Stimulated activated naive CD4-positive, alpha-beta T cell treated with Interleukin-2 at 50 U/mL for 16 hours (primary cell): Measurements from ENCODE around the gene DCTN2.
"Not testable (repeated sequence)": the region's sequence is repeated elsewhere in the genome, so short reads cannot be mapped to it uniquely, and the experiment has no call there.

Experiments used
- DNase-seq: peaks from one replicate; lab custom pipeline; 2025; lab: John Stamatoyannopoulos, UW

DCTN2 gene

DNA sequence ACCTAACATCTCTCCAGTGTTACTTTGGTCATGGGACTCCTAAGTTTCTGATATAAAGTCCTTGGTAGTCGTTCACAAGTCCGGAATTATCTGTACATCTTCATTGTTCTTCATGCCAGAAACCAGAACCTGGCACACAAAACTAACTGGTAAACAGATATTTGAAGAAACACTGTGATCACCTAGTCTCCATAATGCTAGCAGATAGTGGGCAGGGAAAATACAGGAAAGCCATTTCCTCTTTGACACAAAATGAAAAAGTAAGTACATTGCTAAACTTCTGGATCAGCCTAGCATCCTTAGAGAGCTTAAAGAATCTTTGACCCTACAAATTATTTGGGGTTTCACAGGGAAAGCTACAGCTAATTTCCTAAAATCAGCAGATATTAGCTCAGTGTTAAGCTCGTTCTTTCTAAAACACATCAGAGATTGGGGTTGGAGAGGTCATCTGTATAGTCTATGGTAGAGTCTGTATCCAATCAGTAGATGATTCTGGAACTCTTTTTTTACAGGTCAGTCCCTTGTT lies 31.5 kb downstream of the DCTN2 start:
- DNase-seq: no peak

DNA sequence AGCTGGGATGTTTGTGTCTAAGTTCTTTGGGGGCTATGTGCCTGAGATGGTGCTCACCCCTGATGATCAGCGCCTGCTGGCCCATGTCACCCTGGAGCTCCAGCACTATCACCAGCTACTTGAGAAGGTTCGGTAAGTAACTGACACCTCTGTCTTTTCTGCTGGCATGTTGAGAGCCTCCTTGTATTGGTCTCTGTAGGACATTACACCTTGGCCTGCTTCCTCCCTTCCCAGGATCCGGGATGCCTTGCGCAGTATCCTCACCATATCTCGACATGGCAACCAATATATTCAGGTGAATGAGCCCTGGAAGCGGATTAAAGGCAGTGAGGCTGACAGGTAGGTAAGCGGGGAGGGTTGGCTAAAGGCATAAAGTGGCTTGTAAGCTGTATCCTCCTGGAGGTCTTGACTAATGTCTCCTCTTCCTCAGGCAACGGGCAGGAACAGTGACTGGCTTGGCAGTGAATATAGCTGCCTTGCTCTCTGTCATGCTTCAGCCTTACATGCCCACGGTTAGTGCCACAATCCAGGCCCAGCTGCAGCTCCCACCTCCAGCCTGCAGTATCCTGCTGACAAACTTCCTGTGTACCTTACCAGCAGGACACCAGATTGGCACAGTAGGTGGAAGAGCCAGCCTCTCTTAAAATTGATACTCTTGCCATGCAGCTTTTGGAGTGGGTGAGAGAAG lies 32.1 kb downstream of the DCTN2 start:
- DNase-seq: no peak

DNA sequence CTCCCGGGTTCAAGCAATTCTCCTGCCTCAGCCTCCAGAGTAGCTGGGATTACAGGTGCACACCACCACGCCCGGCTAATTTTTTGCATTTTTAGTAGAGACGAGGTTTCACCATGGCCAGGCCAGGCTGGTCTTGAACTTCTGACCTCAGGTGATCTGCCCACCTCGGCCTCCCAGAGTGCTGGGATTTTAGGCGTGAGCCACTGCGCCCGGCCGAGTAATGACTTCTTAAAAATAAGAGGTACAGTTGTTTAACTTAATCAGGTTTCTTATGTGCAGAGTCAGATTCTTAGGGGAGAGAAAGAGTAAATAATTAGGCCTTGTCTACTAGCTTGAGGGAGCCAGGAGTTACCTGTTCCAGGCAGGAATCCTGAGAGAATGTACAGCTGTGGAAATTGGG lies 32.7 kb downstream of the DCTN2 start:
- not testable (repeated sequence) for DNase-seq

- not testable (repeated sequence) for DNase-seq
These were observed 33.3 kb downstream of the DCTN2 start for GRCh38 chr12:57513677-57514076.

- DNase-seq: no peak
These were observed 33.7 kb downstream of the DCTN2 start for GRCh38 chr12:57513266-57513665.

DNA sequence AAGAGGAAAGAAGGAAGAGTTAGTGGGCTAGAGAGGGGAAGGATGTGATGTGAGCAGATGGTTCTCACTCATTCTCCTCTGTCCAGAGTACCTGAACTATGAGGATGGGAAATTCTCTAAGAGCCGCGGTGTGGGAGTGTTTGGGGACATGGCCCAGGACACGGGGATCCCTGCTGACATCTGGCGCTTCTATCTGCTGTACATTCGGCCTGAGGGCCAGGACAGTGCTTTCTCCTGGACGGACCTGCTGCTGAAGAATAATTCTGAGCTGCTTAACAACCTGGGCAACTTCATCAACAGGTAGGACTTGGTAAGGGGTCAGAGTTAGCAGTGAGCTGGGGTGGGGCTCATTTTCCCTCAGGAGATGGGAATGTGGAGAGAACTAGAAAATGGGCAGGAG lies 34.3 kb downstream of the DCTN2 start:
- no peak for DNase-seq

DNA sequence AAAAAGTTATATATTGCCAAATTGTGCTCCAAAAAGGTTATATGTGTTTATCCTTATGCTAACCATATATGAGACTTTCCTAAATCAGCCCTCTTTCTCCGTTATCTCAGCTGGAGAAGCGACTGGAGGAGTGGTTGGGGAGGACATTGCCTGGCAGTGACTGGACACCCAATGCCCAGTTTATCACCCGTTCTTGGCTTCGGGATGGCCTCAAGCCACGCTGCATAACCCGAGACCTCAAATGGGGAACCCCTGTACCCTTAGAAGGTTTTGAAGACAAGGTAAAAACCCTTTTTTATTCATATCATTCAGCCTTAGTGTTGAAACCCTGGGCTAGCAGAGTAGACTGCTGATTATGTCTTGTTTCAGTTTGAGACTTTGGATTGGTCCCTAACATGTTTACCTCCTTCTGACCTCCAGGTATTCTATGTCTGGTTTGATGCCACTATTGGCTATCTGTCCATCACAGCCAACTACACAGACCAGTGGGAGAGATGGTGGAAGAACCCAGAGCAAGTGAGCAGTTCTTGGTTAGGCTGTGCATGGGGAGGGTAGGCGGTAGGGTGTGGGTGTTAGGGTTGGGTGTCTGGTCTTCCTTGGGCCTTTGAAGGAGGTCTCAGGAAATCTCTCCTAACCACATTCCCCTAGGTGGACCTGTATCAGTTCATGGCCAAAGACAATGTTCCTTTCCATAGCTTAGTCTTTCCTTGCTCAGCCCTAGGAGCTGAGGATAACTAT lies 35.2 kb downstream of the DCTN2 start:
- DNase-seq: no peak

- DNase-seq: no peak
These were observed 35.8 kb downstream of the DCTN2 start for GRCh38 chr12:57511161-57511560.

DNA sequence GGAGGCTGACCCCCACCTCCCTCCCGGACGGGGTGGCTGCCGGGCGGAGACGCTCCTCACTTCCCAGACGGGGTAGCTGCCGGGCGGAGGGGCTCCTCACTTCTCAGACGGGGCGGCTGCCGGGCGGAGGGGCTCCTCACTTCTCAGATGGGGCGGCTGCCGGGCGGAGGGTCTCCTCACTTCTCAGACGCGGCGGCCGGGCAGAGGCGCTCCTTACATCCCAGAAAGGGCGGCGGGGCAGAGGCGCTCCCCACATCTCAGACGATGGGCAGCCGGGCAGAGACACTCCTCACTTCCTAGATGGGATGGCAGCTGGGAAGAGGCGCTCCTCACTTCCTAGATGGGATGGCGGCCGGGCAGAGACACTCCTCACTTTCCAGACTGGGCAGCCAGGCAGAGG lies 39.2 kb downstream of the DCTN2 start:
- DNase-seq: not testable (repeated sequence)

GRCh38 chr12:57506541-57506940 lies 40.5 kb downstream of the DCTN2 start:
- not testable (repeated sequence) for DNase-seq

GRCh38 chr12:57502311-57502969 lies 44.6 kb downstream of the DCTN2 start:
- not testable (repeated sequence) for DNase-seq

- no peak for DNase-seq
These were observed 46.8 kb downstream of the DCTN2 start for GRCh38 chr12:57500213-57500612.

- DNase-seq: no peak
These were observed 48.4 kb downstream of the DCTN2 start for GRCh38 chr12:57498571-57498970.

- no peak for DNase-seq
These were observed 48.9 kb downstream of the DCTN2 start for GRCh38 chr12:57498132-57498502.

DNA sequence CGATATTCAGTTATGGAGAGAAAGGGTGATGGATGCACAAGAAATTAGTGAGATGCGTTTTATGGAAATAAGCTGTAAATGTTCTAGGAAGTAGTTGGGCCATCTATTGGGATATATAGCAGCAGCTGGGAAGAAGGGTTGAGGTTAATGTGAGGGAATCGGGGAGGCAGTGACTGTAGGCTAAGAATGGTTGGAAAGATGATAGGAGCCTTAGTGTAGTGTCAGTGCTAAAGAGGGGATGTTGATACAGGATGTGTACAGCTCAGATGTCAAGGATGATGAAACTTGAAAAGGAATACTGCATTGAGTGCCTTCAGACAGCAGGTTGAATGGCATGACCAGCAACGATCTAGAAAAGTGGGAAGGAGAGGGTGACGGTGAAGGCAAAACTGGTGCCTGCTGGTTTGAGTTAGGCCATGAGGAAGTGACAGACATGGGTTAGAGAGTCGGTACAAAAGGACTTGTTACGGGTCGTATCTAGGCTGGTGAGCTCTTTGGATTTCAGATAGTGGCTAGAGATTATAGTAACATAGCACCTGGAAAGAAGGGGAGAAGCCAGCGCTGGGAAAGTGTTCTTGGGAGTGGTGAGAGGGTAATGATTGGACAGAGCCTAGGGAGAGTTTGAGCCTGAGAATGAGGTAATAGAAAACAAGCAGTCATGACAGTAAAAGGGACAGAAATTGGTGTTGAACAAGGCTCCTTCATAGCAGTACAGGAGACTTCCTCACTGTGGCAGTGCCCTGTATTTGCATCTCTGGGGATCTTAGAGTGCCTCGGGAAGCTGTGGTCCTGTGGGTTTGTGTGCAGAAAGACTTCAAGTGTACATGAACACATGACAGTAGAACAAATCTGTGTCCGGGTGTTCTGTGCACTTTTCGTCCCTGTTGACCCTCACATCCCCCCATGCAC lies 49.5 kb downstream of the DCTN2 start:
- DNase-seq: no peak

GRCh38 chr12:57496822-57497221 lies 50.2 kb downstream of the DCTN2 start:
- no peak for DNase-seq

GRCh38 chr12:57495051-57495701 lies 51.8 kb downstream of the DCTN2 start:
- DNase-seq: not testable (repeated sequence)

DNA sequence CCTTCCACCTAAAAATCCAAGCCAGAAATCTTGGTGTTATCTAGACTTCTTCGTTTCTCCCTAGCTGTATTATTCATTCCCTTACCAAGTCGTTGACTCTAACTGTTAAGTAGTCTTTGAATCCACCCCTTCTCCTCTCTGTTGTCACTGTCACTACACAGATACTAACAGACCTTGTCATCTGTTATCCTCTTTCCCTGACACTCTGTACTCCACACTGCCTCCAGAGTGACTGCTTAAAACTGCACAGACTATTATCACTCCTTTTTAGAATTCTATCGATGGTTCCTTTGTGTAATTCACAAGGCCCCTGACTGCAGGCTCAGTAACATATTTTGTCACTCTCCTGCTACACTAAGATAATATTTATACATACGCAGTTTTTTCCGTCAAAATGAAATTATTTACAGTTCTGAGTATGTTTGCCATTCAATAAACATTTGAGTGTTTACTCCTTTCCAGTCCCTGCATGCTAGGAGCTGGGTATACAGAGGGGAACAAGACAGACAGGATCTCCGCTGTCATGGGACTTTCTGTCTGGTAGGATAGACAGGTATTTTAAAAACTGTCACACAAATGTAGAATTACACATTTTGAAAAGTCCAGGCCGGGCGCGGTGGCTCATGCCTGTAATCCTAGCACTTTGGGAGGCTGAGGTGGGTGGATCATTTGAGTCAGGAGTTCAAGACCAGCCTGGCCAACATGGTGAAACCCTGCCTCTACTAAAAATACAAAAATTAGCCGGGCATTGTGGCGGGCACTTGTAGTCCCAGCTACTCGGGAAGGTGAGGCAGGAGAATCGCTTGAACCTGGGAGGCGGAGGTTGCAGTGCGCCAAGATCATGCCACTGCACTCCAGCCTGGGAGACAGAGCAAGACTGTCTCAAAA lies 55.4 kb downstream of the DCTN2 start:
- no peak for DNase-seq

DNA sequence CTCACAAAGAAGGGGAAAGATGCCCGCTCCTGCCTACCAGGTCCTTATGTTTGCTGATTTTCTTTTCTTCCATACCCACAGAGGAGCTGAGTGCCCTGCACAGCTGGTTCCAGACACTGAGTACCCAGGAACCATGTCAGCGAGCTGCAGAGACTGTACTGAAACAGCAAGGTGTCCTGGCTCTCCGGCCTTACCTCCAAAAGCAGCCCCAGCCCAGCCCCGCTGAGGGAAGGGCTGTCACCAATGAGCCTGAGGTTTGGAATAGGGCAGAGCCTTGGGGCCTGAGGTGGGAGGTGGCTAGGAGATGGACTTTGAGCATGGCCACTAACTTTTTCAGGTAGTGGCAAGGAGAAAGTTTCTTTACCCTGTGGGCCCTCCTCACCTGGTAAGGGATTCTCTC lies 56.9 kb downstream of the DCTN2 start:
- DNase-seq: no peak

DNA sequence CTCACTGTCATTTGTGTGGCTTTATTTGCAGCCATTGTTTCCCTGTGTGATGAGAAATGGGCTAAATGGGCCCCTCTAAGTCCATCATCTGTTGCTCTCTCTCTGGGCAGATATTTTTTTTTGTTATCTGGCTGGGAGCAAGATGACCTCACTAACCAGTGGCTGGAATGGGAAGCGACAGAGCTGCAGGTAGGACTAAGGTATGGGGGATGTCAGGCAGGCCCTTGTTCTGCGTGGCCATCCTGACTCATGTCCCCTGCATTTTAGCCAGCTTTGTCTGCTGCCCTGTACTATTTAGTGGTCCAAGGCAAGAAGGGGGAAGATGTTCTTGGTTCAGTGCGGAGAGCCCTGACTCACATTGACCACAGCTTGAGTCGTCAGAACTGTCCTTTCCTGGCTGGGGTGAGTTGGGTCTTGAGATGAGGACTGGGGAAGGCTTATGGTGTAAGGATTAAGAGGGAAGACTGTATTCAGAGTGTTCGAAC lies 57.8 kb downstream of the DCTN2 start:
- DNase-seq: no peak
